DND-41 (cell line): ENCODE results near the gene CATSPERZ.

Experiments
- ATAC-seq: fragments of 200-7000 bp; cut with Tn5 transposase; 3 replicates; pipeline ENCODE4 v1.9.1; 2021; ENCODE audit warnings: low read depth; ENCODE audit not compliant: insufficient read depth
- DNase-seq: peaks from one replicate; pipeline ENCODE4 v3.0.0-alpha.2; 2020
- H2AFZ ChIP-seq: 2 replicates; pipeline ENCODE4 v1.6.0; 2012; ENCODE audit warnings: low read depth, low read length
- H3K27ac ChIP-seq: 2 replicates; pipeline ENCODE4 v1.5.1; 2012; ENCODE audit warnings: low read length, inconsistent platforms
- H3K27me3 ChIP-seq: fragments of 200-600 bp; sonication (generic); 2 replicates; pipeline ENCODE4 v1.6.0; 2012; ENCODE audit warnings: low read length, mild to moderate bottlenecking, inconsistent platforms; ENCODE audit not compliant: insufficient read depth, poor library complexity
- H3K36me3 ChIP-seq: 2 replicates; pipeline ENCODE4 v1.5.1; 2012; ENCODE audit warnings: low read length, inconsistent platforms; ENCODE audit not compliant: insufficient read depth
- H3K4me1 ChIP-seq: 2 replicates; pipeline ENCODE4 v1.5.1; 2012; ENCODE audit warnings: mild to moderate bottlenecking, low read length; ENCODE audit not compliant: insufficient read depth
- H3K4me2 ChIP-seq: 2 replicates; pipeline ENCODE4 v1.6.0; 2012; ENCODE audit warnings: mild to moderate bottlenecking, moderate library complexity, low read length, inconsistent platforms; ENCODE audit not compliant: insufficient read depth
- H3K4me3 ChIP-seq, 2 experiments: fragments of 200-600 bp in 1 of 2; shearing (Covaris generic) in 1 of 2; 2 replicates each; pipeline ENCODE4 v1.5.1; 2012 to 2016; ENCODE audit warnings: inconsistent platforms in 2 of 2, low read length in 2 of 2, mild to moderate bottlenecking in 2 of 2, low read depth in 1 of 2, moderate library complexity in 1 of 2
- H3K79me2 ChIP-seq: 2 replicates; pipeline ENCODE4 v1.6.0; 2012; ENCODE audit warnings: low read length, inconsistent platforms; ENCODE audit not compliant: insufficient read depth
- H3K9ac ChIP-seq: 2 replicates; pipeline ENCODE4 v1.6.0; 2012; ENCODE audit warnings: low read depth, mild to moderate bottlenecking, inconsistent platforms, low read length, moderate library complexity
- H3K9me3 ChIP-seq: 2 replicates; pipeline ENCODE4 v1.5.1; 2012; ENCODE audit warnings: low read length, moderate library complexity, mild to moderate bottlenecking, inconsistent platforms; ENCODE audit not compliant: insufficient read depth, severe bottlenecking
- H4K20me1 ChIP-seq: 2 replicates; pipeline ENCODE4 v1.6.0; 2012; ENCODE audit warnings: low read length; ENCODE audit not compliant: insufficient read depth
- EZH2 ChIP-seq: IDR thresholded peaks from 3 replicates; pipeline ENCODE4 v1.6.1; 2012; ENCODE audit warnings: borderline replicate concordance, low read depth, mild to moderate bottlenecking, moderate library complexity, low read length, inconsistent platforms; ENCODE audit not compliant: severe bottlenecking
- TF ChIP-seq, protein P1 (sequence below): IDR thresholded peaks from 2 replicates; pipeline ENCODE4 v1.5.1; 2012; ENCODE audit warnings: borderline replicate concordance, low read length, moderate library complexity, mild to moderate bottlenecking; ENCODE audit not compliant: poor library complexity, severe bottlenecking; ENCODE audit errors: extremely low read depth

The CATSPERZ gene

DNA sequence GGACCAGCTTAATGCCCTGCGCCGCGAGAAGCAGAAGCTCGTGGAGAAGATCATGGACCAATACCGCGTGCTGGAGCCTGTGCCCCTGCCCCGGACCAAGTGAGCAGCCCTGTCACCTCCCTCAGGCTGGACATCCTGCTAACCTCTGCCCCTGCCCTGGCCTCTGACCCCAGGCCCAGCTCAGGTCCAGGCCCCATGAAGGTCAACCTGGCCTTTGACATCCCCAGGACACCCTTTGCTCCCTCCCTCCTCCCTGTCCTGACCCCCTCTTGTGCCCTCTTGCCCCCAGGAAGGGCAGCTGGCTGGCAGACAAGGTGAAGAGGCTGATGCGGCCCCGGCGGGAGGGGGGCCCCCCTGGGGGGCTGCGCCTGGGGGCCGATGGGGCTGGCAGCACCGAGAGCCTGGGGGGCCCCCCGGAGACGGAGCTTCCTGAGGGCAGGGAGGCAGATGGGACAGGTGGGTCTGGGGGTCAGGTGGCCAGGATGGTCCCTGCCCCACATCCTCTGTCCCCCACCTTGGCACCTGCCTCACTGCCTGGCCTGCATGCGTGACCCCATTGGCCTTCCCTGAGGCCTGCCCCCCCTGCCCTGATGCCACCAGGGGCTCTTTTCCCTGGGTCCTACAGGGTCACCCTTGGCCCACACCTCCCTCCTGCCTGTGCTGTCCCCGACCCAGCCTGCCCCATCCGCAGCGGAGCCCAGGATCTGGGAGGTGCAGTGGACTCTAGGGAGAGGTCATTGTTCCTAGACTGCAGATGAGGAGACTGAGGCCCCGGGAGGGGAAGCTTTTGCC is 53.8 kb downstream of the CATSPERZ start:
- peaks cover 12% of the 10 kb centered on the region for H3K4me1 ChIP-seq
- H3K4me3 ChIP-seq, result no peak overlapping the region

More for the DNA sequence above, 53.8 kb downstream of the CATSPERZ start:
- Histone ChIP-seq H3K4me2 (no peak overlapping the region), H3K27me3 (no peaks in the 10 kb centered on the region), H3K9me3 (no peaks in the 10 kb centered on the region), H2AFZ (no peak overlapping the region), H3K36me3 (no peaks in the 10 kb centered on the region), H4K20me1 (no peaks in the 10 kb centered on the region), H3K27ac (no peak overlapping the region), H3K79me2 (peaks cover 8% of the 10 kb centered on the region), H3K9ac (no peak overlapping the region)
- ATAC-seq, result no peak
- no peak for DNase-seq
- no peak for TF ChIP-seq EZH2
- TF ChIP-seq, protein P1, sequence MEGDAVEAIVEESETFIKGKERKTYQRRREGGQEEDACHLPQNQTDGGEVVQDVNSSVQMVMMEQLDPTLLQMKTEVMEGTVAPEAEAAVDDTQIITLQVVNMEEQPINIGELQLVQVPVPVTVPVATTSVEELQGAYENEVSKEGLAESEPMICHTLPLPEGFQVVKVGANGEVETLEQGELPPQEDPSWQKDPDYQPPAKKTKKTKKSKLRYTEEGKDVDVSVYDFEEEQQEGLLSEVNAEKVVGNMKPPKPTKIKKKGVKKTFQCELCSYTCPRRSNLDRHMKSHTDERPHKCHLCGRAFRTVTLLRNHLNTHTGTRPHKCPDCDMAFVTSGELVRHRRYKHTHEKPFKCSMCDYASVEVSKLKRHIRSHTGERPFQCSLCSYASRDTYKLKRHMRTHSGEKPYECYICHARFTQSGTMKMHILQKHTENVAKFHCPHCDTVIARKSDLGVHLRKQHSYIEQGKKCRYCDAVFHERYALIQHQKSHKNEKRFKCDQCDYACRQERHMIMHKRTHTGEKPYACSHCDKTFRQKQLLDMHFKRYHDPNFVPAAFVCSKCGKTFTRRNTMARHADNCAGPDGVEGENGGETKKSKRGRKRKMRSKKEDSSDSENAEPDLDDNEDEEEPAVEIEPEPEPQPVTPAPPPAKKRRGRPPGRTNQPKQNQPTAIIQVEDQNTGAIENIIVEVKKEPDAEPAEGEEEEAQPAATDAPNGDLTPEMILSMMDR, result no peak
